ENCODE results near the gene BORA. TPM values are rescaled to one million over a fixed set of nuclear protein-coding genes. Genes with fewer than 3 reads are reported as not detected.
A peak's percentile ranks its signal among the peaks of the same experiment; 100 is the strongest.

The BORA gene
- total RNA-seq (2022) (6.4 and 7.9 TPM in 2 replicates), Bru-seq, nascent RNA (percentile 75 among the genes with signal in this experiment), BruChase-seq, experiment 1, labeled RNA remaining after a 6-hour chase (percentile 50 among the genes with signal in this experiment), BruChase-seq, experiment 2, labeled RNA remaining after a 2-hour chase (percentile 64 among the genes with signal in this experiment)
- long read RNA-seq, transcript BORA-203 (12 exons, 2,936 nt): major isoform, 10 of 18 reads
- long read RNA-seq, partial matches to known transcripts: 0 of 18 reads
- long read RNA-seq, other reads (novel, unspliced or antisense): 7 of 18 reads

- no TSS peak for BruUV-seq (replicated peaks)
- peak; percentile 79 for DNase-seq
Measured at GRCh38 chr13:72727417-72728289, at the start of gene BORA, which contains the start of gene MZT1. Gene BORA, plus strand, starts transcription at chr13:72727923. Its CDS starts 1,018 bp downstream, at chr13:72728941. Gene MZT1, minus strand, starts transcription at chr13:72727629. Its CDS starts 27 bp downstream, at chr13:72727602.

GRCh38 chr13:72678312-72678711 is 49.4 kb upstream of the BORA start:
- Mint-ChIP-seq H3K36me3 (ENCODE audit: insufficient read depth, unreplicated experiment) (no peaks in the 10 kb centered on the region), H3K27ac (ENCODE audit: unreplicated experiment) (no peak overlapping the region), H3K4me1 (ENCODE audit: low read depth, unreplicated experiment) (no peaks in the 10 kb centered on the region), H3K27me3 (ENCODE audit: unreplicated experiment) (no peaks in the 10 kb centered on the region), H3K4me3 (ENCODE audit: low read depth, unreplicated experiment) (no peak overlapping the region), H3K9me3 (ENCODE audit: low read depth, unreplicated experiment) (no peaks in the 10 kb centered on the region)
- CTCF ChIA-PET: no interaction called here
- no peak for DNase-seq
- intact Hi-C loops (cut with micrococcal nuclease; ENCODE audit: unreplicated experiment): no loop called here
- TF ChIP-seq, protein P1, sequence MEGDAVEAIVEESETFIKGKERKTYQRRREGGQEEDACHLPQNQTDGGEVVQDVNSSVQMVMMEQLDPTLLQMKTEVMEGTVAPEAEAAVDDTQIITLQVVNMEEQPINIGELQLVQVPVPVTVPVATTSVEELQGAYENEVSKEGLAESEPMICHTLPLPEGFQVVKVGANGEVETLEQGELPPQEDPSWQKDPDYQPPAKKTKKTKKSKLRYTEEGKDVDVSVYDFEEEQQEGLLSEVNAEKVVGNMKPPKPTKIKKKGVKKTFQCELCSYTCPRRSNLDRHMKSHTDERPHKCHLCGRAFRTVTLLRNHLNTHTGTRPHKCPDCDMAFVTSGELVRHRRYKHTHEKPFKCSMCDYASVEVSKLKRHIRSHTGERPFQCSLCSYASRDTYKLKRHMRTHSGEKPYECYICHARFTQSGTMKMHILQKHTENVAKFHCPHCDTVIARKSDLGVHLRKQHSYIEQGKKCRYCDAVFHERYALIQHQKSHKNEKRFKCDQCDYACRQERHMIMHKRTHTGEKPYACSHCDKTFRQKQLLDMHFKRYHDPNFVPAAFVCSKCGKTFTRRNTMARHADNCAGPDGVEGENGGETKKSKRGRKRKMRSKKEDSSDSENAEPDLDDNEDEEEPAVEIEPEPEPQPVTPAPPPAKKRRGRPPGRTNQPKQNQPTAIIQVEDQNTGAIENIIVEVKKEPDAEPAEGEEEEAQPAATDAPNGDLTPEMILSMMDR (IDR thresholded peaks at IDR 0.05; ENCODE audit: unreplicated experiment): no peak
- no TSS peak for BruUV-seq (replicated peaks)

More at GRCh38 chr13:72727417-72728289, at the start of gene BORA, which contains the start of gene MZT1:
- Mint-ChIP-seq H3K27ac (ENCODE audit: unreplicated experiment) (peak within 1 kb of the TSS; percentile 42), H3K9me3 (ENCODE audit: low read depth, unreplicated experiment) (peaks cover 3% of the 10 kb centered on the region), H3K27me3 (ENCODE audit: unreplicated experiment) (no peaks in the 10 kb centered on the region), H3K4me3 (ENCODE audit: low read depth, unreplicated experiment) (peak within 1 kb of the TSS; percentile 68), H3K36me3 (ENCODE audit: insufficient read depth, unreplicated experiment) (peaks cover 26% of the 10 kb centered on the region), H3K4me1 (ENCODE audit: low read depth, unreplicated experiment) (peaks cover 15% of the 10 kb centered on the region)
- TF ChIP-seq, protein P1 (IDR thresholded peaks at IDR 0.05; ENCODE audit: unreplicated experiment): no peak
- intact Hi-C loops (cut with micrococcal nuclease; ENCODE audit: unreplicated experiment): no loop called here
- CTCF ChIA-PET: no interaction called here

GRCh38 chr13:72680353-72680752 is 47.4 kb upstream of the BORA start:
- intact Hi-C loops (cut with micrococcal nuclease; ENCODE audit: unreplicated experiment): no loop called here
- TF ChIP-seq, protein P1 (IDR thresholded peaks at IDR 0.05; ENCODE audit: unreplicated experiment): no peak
- H3K4me1 Mint-ChIP-seq (ENCODE audit: low read depth, unreplicated experiment): no peaks in the 10 kb centered on the region
- H3K27ac Mint-ChIP-seq (ENCODE audit: unreplicated experiment): no peak overlapping the region
- BruUV-seq (replicated peaks): no TSS peak
- CTCF ChIA-PET: no interaction called here
- H3K4me3 Mint-ChIP-seq (ENCODE audit: low read depth, unreplicated experiment): no peak overlapping the region
- no peaks in the 10 kb centered on the region for H3K27me3 Mint-ChIP-seq (ENCODE audit: unreplicated experiment)
- DNase-seq: no peak
- no peaks in the 10 kb centered on the region for H3K36me3 Mint-ChIP-seq (ENCODE audit: insufficient read depth, unreplicated experiment)
- H3K9me3 Mint-ChIP-seq (ENCODE audit: low read depth, unreplicated experiment): no peaks in the 10 kb centered on the region

GRCh38 chr13:72686766-72687165 is 41.0 kb upstream of the BORA start:
- Mint-ChIP-seq H3K4me1 (ENCODE audit: low read depth, unreplicated experiment) (no peaks in the 10 kb centered on the region), H3K27ac (ENCODE audit: unreplicated experiment) (no peak overlapping the region), H3K9me3 (ENCODE audit: low read depth, unreplicated experiment) (no peaks in the 10 kb centered on the region), H3K36me3 (ENCODE audit: insufficient read depth, unreplicated experiment) (no peaks in the 10 kb centered on the region), H3K27me3 (ENCODE audit: unreplicated experiment) (no peaks in the 10 kb centered on the region), H3K4me3 (ENCODE audit: low read depth, unreplicated experiment) (no peak overlapping the region)
- CTCF ChIA-PET: no interaction called here
- DNase-seq: no peak
- intact Hi-C loops (cut with micrococcal nuclease; ENCODE audit: unreplicated experiment): no loop called here
- no TSS peak for BruUV-seq (replicated peaks)
- TF ChIP-seq, protein P1 (IDR thresholded peaks at IDR 0.05; ENCODE audit: unreplicated experiment): no peak
